Nephron (organoid): ENCODE results near the gene C1GALT1.
"Not testable (repeated sequence)": the region's sequence is repeated elsewhere in the genome, so short reads cannot be mapped to it uniquely, and the experiment has no call there.

Source experiments
- H3K27ac Mint-ChIP-seq, 3 experiments: 2 replicates each; pipeline ENCODE4 v1.8.0; 2020; ENCODE audit warnings: mixed read lengths in 3 of 3, mild to moderate bottlenecking in 2 of 3, moderate library complexity in 1 of 3
- H3K27me3 Mint-ChIP-seq: 2 replicates; pipeline ENCODE4 v1.8.0; 2021; ENCODE audit warnings: low read depth, mild to moderate bottlenecking, moderate library complexity, mixed read lengths
- H3K36me3 Mint-ChIP-seq: 2 replicates; pipeline ENCODE4 v1.8.0; 2020; ENCODE audit warnings: low read depth, mixed read lengths
- H3K4me1 Mint-ChIP-seq: 2 replicates; pipeline ENCODE4 v1.8.0; 2020; ENCODE audit warnings: mixed read lengths
- H3K4me3 Mint-ChIP-seq, 3 experiments: 2 replicates each; pipeline ENCODE4 v1.8.0; 2020; ENCODE audit warnings: mild to moderate bottlenecking in 3 of 3, mixed read lengths in 3 of 3, moderate library complexity in 2 of 3
- H3K9me3 Mint-ChIP-seq: 2 replicates; pipeline ENCODE4 v1.8.0; 2020; ENCODE audit warnings: mixed read lengths
- TF ChIP-seq, protein P1 (sequence below), 3 experiments: fragments of 200-600 bp; sonication (generic); IDR thresholded peaks; one replicate each; pipeline ENCODE4 v1.5.0; 2021; ENCODE audit warnings: antibody characterized with exemption in 3 of 3; ENCODE audit not compliant: unreplicated experiment in 3 of 3

Gene C1GALT1

DNA sequence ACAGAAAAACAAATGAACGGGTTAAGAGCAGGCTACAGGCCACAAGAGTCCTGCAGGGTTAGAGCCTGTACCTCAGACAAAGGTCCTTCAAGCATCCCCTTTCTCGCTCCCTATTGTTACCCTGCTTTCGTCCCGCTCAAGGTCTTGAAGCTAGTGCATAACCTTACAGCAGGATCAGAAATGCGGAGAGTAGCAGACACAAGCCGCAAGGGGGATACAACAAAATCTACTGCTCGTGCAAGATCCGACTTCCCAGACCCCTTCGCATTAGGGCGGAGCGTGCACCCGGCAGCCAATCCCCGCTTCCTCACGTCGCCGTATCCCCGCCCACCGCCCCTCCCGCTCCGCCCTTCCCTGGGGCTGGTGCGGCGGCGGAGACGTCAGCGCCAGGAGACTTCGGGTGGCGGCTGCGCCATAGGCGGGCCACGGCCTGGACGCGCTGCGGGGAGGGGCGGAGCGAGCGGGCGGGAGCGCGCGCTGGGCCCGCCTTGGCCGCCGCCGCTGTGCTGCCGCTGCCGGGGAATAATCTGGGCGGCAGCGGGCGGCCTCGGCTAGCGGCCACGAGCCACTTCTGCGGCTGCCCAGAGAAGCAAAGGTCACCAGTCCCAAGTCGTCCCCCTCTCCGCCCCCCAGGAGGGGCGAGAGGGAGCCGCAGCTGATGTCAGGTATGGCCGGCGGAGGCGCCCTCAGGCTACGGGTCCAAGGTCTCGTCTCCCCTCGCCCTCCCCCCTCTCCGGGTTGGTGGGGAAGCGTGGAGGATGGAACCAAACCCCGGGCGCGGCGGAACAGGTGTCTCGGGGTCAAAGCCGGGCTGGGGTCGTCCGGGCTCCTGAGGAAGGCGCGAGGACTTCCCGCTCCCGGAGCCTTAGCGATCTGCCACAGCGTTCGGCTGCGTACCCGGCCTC lies at the start of gene C1GALT1:
Gene C1GALT1 (plus strand): TSS at position 389 of the 905 bp plus-strand sequence. CDS start 51,776 bp downstream, outside the sequence.
- Mint-ChIP-seq H3K4me1 (peaks cover 21% of the 10 kb centered on the region), H3K27ac (peak within 1 kb of the TSS; percentile 97 to 98 (median 97)), H3K27me3 (no peaks in the 10 kb centered on the region), H3K36me3 (no peaks in the 10 kb centered on the region), H3K4me3 (peak within 1 kb of the TSS; percentile 86 to 97 (median 96)), H3K9me3 (no peaks in the 10 kb centered on the region)
- TF ChIP-seq, protein P1, sequence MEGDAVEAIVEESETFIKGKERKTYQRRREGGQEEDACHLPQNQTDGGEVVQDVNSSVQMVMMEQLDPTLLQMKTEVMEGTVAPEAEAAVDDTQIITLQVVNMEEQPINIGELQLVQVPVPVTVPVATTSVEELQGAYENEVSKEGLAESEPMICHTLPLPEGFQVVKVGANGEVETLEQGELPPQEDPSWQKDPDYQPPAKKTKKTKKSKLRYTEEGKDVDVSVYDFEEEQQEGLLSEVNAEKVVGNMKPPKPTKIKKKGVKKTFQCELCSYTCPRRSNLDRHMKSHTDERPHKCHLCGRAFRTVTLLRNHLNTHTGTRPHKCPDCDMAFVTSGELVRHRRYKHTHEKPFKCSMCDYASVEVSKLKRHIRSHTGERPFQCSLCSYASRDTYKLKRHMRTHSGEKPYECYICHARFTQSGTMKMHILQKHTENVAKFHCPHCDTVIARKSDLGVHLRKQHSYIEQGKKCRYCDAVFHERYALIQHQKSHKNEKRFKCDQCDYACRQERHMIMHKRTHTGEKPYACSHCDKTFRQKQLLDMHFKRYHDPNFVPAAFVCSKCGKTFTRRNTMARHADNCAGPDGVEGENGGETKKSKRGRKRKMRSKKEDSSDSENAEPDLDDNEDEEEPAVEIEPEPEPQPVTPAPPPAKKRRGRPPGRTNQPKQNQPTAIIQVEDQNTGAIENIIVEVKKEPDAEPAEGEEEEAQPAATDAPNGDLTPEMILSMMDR (IDR thresholded peaks at IDR 0.05; ENCODE audit: unreplicated experiment in 3 of 3), result peak; percentile 48 to 60 (median 58)

DNA sequence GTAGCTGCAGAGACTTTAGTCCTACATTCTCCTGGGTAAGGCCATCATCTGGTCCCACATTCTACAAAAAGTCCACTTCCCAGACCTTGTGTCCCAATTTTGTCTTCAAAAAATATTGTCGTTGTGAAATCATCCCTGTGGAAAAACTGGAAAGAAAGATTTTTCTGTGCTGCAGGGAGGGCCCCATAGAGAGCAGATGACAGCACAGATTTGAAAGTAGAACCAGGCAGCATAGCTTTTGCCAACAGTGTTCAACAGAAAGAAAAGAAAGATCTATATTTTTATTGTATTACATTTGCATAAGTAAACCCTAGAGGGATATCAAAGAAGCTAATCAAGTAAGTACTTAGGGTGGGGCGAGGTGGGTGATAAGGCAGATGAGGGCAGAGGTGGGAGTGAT lies 48.3 kb upstream of the C1GALT1 start:
- H3K4me1 Mint-ChIP-seq, result peaks cover 5% of the 10 kb centered on the region
- no peak overlapping the region for H3K4me3 Mint-ChIP-seq
- TF ChIP-seq, protein P1 (IDR thresholded peaks at IDR 0.05; ENCODE audit: unreplicated experiment in 3 of 3), result no peak
- H3K27ac Mint-ChIP-seq, result no peak overlapping the region
- no peaks in the 10 kb centered on the region for H3K9me3 Mint-ChIP-seq
- H3K27me3 Mint-ChIP-seq, result peaks cover 8% of the 10 kb centered on the region
- no peaks in the 10 kb centered on the region for H3K36me3 Mint-ChIP-seq

DNA sequence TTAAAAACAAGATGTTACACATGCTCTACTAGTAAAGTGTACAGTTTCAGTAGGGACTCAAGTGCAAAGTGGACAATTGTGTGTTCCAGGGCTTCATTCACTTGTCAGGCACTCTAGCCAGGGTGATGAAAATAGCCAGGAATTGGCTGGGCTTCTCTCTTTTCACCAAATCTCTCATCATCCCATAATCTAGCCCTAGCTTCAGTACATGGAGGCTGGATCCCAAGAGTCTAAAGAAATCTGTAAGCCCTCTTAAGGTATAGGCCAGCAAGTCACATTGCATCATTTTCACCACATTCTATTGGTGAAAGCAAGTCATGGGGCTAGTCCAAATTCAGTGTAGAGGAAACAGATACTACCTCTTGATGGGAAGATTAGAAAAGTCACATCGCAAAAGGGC lies 47.3 kb upstream of the C1GALT1 start:
- H3K27me3 Mint-ChIP-seq, result peaks cover 8% of the 10 kb centered on the region
- TF ChIP-seq, protein P1 (IDR thresholded peaks at IDR 0.05; ENCODE audit: unreplicated experiment in 3 of 3), result no peak
- peaks cover 1% of the 10 kb centered on the region for H3K9me3 Mint-ChIP-seq
- no peak overlapping the region for H3K27ac Mint-ChIP-seq
- no peak overlapping the region for H3K4me3 Mint-ChIP-seq
- H3K4me1 Mint-ChIP-seq, result peaks cover 5% of the 10 kb centered on the region
- H3K36me3 Mint-ChIP-seq, result no peaks in the 10 kb centered on the region

DNA sequence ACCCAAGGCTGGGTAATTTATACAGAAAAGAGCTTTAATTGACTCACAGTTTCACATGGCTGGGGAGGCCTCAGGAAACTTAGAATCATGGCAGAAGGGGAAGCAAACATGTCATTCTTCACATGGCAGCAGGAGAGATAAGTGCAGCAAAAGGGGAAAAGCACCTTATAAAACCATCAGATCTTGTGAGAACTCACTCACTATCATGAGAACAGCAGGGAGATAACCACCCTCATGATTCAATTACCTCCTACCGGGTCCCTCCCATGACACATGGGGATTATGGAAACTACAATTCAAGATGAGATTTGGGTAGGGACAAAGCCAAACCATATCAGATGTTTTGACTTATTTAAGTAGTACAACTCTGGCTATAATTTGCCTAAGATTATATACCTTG lies 46.4 kb upstream of the C1GALT1 start:
- not testable (repeated sequence) for H3K9me3 Mint-ChIP-seq, H3K4me1 Mint-ChIP-seq, H3K4me3 Mint-ChIP-seq, H3K27me3 Mint-ChIP-seq, H3K36me3 Mint-ChIP-seq
- peak overlapping the region in 2 of 3 experiments; percentile 14 to 55 for H3K27ac Mint-ChIP-seq

GRCh38 chr7:7136466-7137381 lies 45.6 kb upstream of the C1GALT1 start:
- Mint-ChIP-seq H3K9me3 (peaks cover 3% of the 10 kb centered on the region), H3K36me3 (no peaks in the 10 kb centered on the region), H3K27me3 (no peaks in the 10 kb centered on the region)

More at GRCh38 chr7:7136466-7137381, 45.6 kb upstream of the C1GALT1 start:
- TF ChIP-seq, protein P1 (IDR thresholded peaks at IDR 0.05; ENCODE audit: unreplicated experiment in 3 of 3), result no peak
- Mint-ChIP-seq H3K4me3 (no peak overlapping the region), H3K27ac (peak overlapping the region in 2 of 3 experiments; percentile 14 to 55), H3K4me1 (peaks cover 5% of the 10 kb centered on the region)
